GM20000 (cell line): ENCODE results near the gene SDC1.
"Not testable (repeated sequence)": the region's sequence is repeated elsewhere in the genome, so short reads cannot be mapped to it uniquely, and the experiment has no call there.

Source experiments
- DNase-seq: peaks from one replicate; pipeline ENCODE4 v3.0.0; 2012; ENCODE audit warnings: low spot score
- CTCF ChIP-seq: IDR thresholded peaks from 2 replicates; pipeline ENCODE4 v1.5.1; 2012; ENCODE audit warnings: mild to moderate bottlenecking, control low read depth; ENCODE audit errors: extremely low read depth, missing control alignments

Gene SDC1

GRCh38 chr2:20249170-20249569 lies 24.2 kb upstream of the SDC1 start:
- no peak for DNase-seq
- TF ChIP-seq CTCF = no peak

GRCh38 chr2:20247084-20247483 lies 22.2 kb upstream of the SDC1 start:
- TF ChIP-seq CTCF = no peak
- DNase-seq = no peak

- not testable (repeated sequence) for DNase-seq
These were observed 18.7 kb upstream of the SDC1 start for GRCh38 chr2:20243637-20244036.

- TF ChIP-seq CTCF = no peak
These were observed 17.9 kb upstream of the SDC1 start for GRCh38 chr2:20242727-20243377.

GRCh38 chr2:20241973-20242726 lies 17.2 kb upstream of the SDC1 start:
- TF ChIP-seq CTCF = no peak
- DNase-seq = peak; percentile 77

More at GRCh38 chr2:20242727-20243377, 17.9 kb upstream of the SDC1 start:
- no peak for DNase-seq

- DNase-seq = not testable (repeated sequence)
These were observed 15.4 kb upstream of the SDC1 start for GRCh38 chr2:20240291-20240690.

- TF ChIP-seq CTCF = no peak
- no peak for DNase-seq
These were observed 11.6 kb upstream of the SDC1 start for GRCh38 chr2:20236496-20236895.

- no peak for DNase-seq
- no peak for TF ChIP-seq CTCF
These were observed 10.8 kb upstream of the SDC1 start for GRCh38 chr2:20235655-20236305.

- not testable (repeated sequence) for DNase-seq
These were observed 9.7 kb upstream of the SDC1 start for GRCh38 chr2:20234597-20234996.
